ENCODE measurements around the gene OVAAL. TPM values are rescaled to one million over a fixed set of nuclear protein-coding genes. Genes with fewer than 3 reads are reported as not detected.

Gene OVAAL
- total RNA-seq, 1 donor, result not detected

- no peak for DNase-seq (ENCODE audit: low read depth)
- TF ChIP-seq, protein P1, sequence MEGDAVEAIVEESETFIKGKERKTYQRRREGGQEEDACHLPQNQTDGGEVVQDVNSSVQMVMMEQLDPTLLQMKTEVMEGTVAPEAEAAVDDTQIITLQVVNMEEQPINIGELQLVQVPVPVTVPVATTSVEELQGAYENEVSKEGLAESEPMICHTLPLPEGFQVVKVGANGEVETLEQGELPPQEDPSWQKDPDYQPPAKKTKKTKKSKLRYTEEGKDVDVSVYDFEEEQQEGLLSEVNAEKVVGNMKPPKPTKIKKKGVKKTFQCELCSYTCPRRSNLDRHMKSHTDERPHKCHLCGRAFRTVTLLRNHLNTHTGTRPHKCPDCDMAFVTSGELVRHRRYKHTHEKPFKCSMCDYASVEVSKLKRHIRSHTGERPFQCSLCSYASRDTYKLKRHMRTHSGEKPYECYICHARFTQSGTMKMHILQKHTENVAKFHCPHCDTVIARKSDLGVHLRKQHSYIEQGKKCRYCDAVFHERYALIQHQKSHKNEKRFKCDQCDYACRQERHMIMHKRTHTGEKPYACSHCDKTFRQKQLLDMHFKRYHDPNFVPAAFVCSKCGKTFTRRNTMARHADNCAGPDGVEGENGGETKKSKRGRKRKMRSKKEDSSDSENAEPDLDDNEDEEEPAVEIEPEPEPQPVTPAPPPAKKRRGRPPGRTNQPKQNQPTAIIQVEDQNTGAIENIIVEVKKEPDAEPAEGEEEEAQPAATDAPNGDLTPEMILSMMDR (IDR thresholded peaks at IDR 0.05; ENCODE audit: insufficient read depth, low read depth, low read length), result no peak
Measured at GRCh38 chr1:180611016-180611930, 52.5 kb downstream of the OVAAL start.

DNA sequence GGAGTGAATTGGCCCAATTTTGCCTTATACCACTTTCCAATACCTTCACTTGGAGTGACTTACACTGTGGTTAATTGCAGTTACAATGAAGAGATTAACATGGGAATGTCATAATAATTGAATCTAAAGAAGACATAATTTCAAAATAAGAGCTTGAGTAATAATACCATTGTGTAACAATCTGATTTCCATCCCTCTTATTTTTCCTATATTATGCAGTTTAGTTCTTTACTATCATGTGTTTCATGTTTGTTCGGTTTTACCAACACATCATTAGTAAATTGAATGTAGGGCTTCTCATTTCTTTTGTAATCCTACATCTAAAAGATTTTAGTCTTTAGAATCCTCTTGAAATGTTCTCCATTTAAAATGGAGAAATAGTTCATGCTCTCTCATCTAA is 53.9 kb downstream of the OVAAL start:
- DNase-seq (ENCODE audit: low read depth), result no peak

More at GRCh38 chr1:180611016-180611930, 52.5 kb downstream of the OVAAL start:
- H3K4me3 ChIP-seq (ENCODE audit: low read depth, low read length), result no peak overlapping the region

GRCh38 chr1:180614730-180615129 is 56.0 kb downstream of the OVAAL start:
- no peak for DNase-seq (ENCODE audit: low read depth)
- H3K4me3 ChIP-seq (ENCODE audit: low read depth, low read length), result no peak overlapping the region
- TF ChIP-seq, protein P1 (IDR thresholded peaks at IDR 0.05; ENCODE audit: insufficient read depth, low read depth, low read length), result no peak

More for the DNA sequence above, 53.9 kb downstream of the OVAAL start:
- no peak overlapping the region for H3K4me3 ChIP-seq (ENCODE audit: low read depth, low read length)
- TF ChIP-seq, protein P1 (IDR thresholded peaks at IDR 0.05; ENCODE audit: insufficient read depth, low read depth, low read length), result no peak

- no peak overlapping the region for H3K4me3 ChIP-seq (ENCODE audit: low read depth, low read length)
- DNase-seq (ENCODE audit: low read depth), result no peak
- TF ChIP-seq, protein P1 (IDR thresholded peaks at IDR 0.05; ENCODE audit: insufficient read depth, low read depth, low read length), result no peak
Measured at GRCh38 chr1:180615493-180616290, 56.9 kb downstream of the OVAAL start.

Small RNA genes within 50 kb of the gene (small RNA-seq; reads per million reads assigned to genes)
- not detected for gene RF00019

Other genes starting within 250 kb of the OVAAL start
- 44.5 and 66.0 TPM in 2 replicates for gene ACBD6, start 56.4 kb upstream of the OVAAL start, total RNA-seq
- gene XPR1, start 73.1 kb downstream of the OVAAL start, total RNA-seq, result 18.7 and 31.5 TPM in 2 replicates